HepG2 (cell line): ENCODE measurements around the gene TOLLIP. TPM values are rescaled to one million over a fixed set of nuclear protein-coding genes. Genes with fewer than 3 reads are reported as not detected.

Source experiments
- ATAC-seq: fragments of 200-7000 bp; cut with Tn5 transposase; 3 replicates; pipeline ENCODE4 v1.9.1; 2020; ENCODE audit warnings: mild to moderate bottlenecking, moderate library complexity
- BruUV-seq: library from RNA; stranded (reverse); fragments of 400-500 nt; replicated peaks from 2 replicates; lab custom pipeline; 2021; lab: Mats Ljungman, UMichigan
- CTCF ChIA-PET: fragments of 300-600 bp; formaldehyde crosslinking; extraction: SDS; loops from one replicate; lab custom pipeline; 2021; ENCODE audit warnings: low total read pairs, inconsistent platforms, low intra/inter-chr PET ratio; lab: Yijun Ruan, JAX
- POLR2A ChIA-PET: fragments of 350-600 bp; sonication (Branson Sonifier 250); formaldehyde crosslinking; loops from one replicate; lab custom pipeline; 2020; ENCODE audit warnings: antibody characterized with exemption, inconsistent platforms; lab: Yijun Ruan, JAX
- DNase-seq: peaks from one replicate; pipeline ENCODE4 v3.0.0-alpha.2; 2015; ENCODE audit warnings: low spot score
- FAIRE-seq: peaks from 3 replicates; lab custom pipeline; 2011; peaks lifted over from hg19 to GRCh38; lab: Jason Lieb, UNC
- H2AFZ ChIP-seq: one replicate; pipeline ENCODE4 v1.6.1; 2011; ENCODE audit warnings: low read length, inconsistent platforms
- H3K27ac ChIP-seq: fragments of 300-600 bp; 3 replicates; pipeline ENCODE4 v1.8.0; 2011; ENCODE audit warnings: mixed run types, mild to moderate bottlenecking, mixed read lengths, low read length, inconsistent platforms; ENCODE audit not compliant: insufficient read depth; ENCODE audit errors: extremely low read length
- H3K27me3 ChIP-seq, 2 experiments: fragments of 200-600 bp in 1 of 2; 2 replicates in 1 of 2; 3 replicates in 1 of 2; pipeline versions ENCODE4 v1.6.0 to v1.8.0; 2011; ENCODE audit warnings: low read length in 2 of 2, mild to moderate bottlenecking in 2 of 2, moderate library complexity in 2 of 2, inconsistent platforms in 1 of 2; ENCODE audit not compliant: insufficient read depth in 2 of 2, control insufficient read depth in 1 of 2
- H3K36me3 ChIP-seq, 2 experiments: fragments of 200-600 bp in 1 of 2; replicated peaks in 1 of 2; 2 replicates in 1 of 2; 3 replicates in 1 of 2; pipeline versions ENCODE4 v1.5.1 to v1.8.0; 2011; ENCODE audit warnings: low read length in 2 of 2, inconsistent platforms in 1 of 2; ENCODE audit not compliant: insufficient read depth in 2 of 2, control insufficient read depth in 1 of 2
- H3K4me1 ChIP-seq: 2 replicates; pipeline ENCODE4 v1.5.1; 2012; ENCODE audit warnings: low read length, inconsistent platforms; ENCODE audit not compliant: insufficient read depth
- H3K4me2 ChIP-seq: 2 replicates; pipeline ENCODE4 v1.6.0; 2011; ENCODE audit warnings: low read depth, low read length, inconsistent platforms
- H3K4me3 ChIP-seq, 3 experiments: fragments of 200-600 bp in 1 of 3; sonication (generic), shearing (Covaris generic) in 1 of 3; replicated peaks in 1 of 3; 2 replicates each; pipeline ENCODE4 v1.5.1; 2011 to 2016; ENCODE audit warnings: low read length in 3 of 3, inconsistent platforms in 2 of 3, low read depth in 2 of 3, mild to moderate bottlenecking in 2 of 3, control low read depth in 1 of 3, mixed read lengths in 1 of 3; ENCODE audit not compliant: insufficient read depth in 1 of 3
- H3K79me2 ChIP-seq: one replicate; pipeline ENCODE4 v1.6.1; 2011; ENCODE audit warnings: low read length, inconsistent platforms; ENCODE audit not compliant: insufficient read depth
- H3K9ac ChIP-seq: 2 replicates; pipeline ENCODE4 v1.6.0; 2011; ENCODE audit warnings: mild to moderate bottlenecking, low read depth, low read length, inconsistent platforms; ENCODE audit not compliant: insufficient read depth
- H3K9me3 ChIP-seq: 2 replicates; pipeline ENCODE4 v1.5.1; 2012; ENCODE audit warnings: mild to moderate bottlenecking, low read length
- H4K20me1 ChIP-seq: 2 replicates; pipeline ENCODE4 v1.6.0; 2011; ENCODE audit warnings: inconsistent platforms, mild to moderate bottlenecking, low read length, moderate library complexity; ENCODE audit not compliant: insufficient read depth
- CHD2 ChIP-seq: IDR thresholded peaks from 2 replicates; pipeline ENCODE4 v1.6.1; 2011; ENCODE audit warnings: low read depth, low read length, improper control_type of control experiment
- E2F5 ChIP-seq: sonication (generic); formaldehyde crosslinking; conservative IDR thresholded peaks from 2 replicates; pipeline ENCODE4 v1.4.0; 2020; ENCODE audit warnings: missing genetic modification reagents
- FOXP1 ChIP-seq, 2 experiments: fragments of 450-650 bp in 1 of 2; IDR thresholded peaks; 2 replicates each; pipeline ENCODE4 v1.6.1; 2017 to 2018; ENCODE audit warnings: antibody characterized with exemption in 1 of 2
- MNT ChIP-seq: fragments of 450-650 bp; IDR thresholded peaks from 2 replicates; pipeline ENCODE4 v1.6.1; 2016
- NCOA5 ChIP-seq: sonication (generic); formaldehyde crosslinking; IDR thresholded peaks from 2 replicates; pipeline ENCODE4 v1.4.0; 2020; ENCODE audit warnings: missing genetic modification reagents
- SALL2 ChIP-seq: sonication (generic); formaldehyde crosslinking; IDR thresholded peaks from 2 replicates; pipeline ENCODE4 v1.8.1; 2023; ENCODE audit warnings: mild to moderate bottlenecking, missing genetic modification reagents, inconsistent platforms
- YEATS4 ChIP-seq: sonication (generic); formaldehyde crosslinking; IDR thresholded peaks from 2 replicates; pipeline ENCODE4 v1.4.0; 2020; ENCODE audit warnings: missing genetic modification reagents, borderline replicate concordance
- ZNF180 ChIP-seq: sonication (generic); formaldehyde crosslinking; IDR thresholded peaks from 2 replicates; pipeline ENCODE4 v1.4.0; 2020; ENCODE audit warnings: low read depth, missing genetic modification reagents, borderline replicate concordance
- WGBS: methylation state at CpG from one replicate; pipeline ENCODE4 v1.1.6; 2017; ENCODE audit warnings: low lambda C conversion rate; 5-methylcytosine and 5-hydroxymethylcytosine counted together
- in situ Hi-C: cut with HindIII; loops from 2 replicates; pipeline ENCODE4 v1.10.0; 2017; ENCODE audit warnings: low pct_unique_long_range_greater_than_20kb; ENCODE audit not compliant: extremely low pct_ligation_motif_present
- intact Hi-C: fragments of 100-400 bp; cut with micrococcal nuclease; formaldehyde crosslinking; loops from one replicate; pipeline ENCODE4 v1.10.0; 2022; ENCODE audit not compliant: unreplicated experiment
- polyA plus RNA-seq, 8 experiments: library from polyadenylated mRNA; depleted of rRNA in 3 of 8; stranded (reverse) in 7 of 8; unstranded in 1 of 8; fragments of >200 nt; fragmentation: Illumina TruSeq in 4 of 8; extraction: Trizol in 4 of 8; gene quantifications; 2 replicates each; pipeline versions ENCODE4 v1.2.1 to v1.2.3, GENCODE V29; 2011 to 2016; ENCODE audit warnings: low read depth in 4 of 8, missing spikeins in 1 of 8, mixed read lengths in 1 of 8; ENCODE audit not compliant: insufficient read depth in 1 of 8
- total RNA-seq, 5 experiments: library from RNA; depleted of rRNA; stranded (reverse); fragments of >200 nt; fragmentation: Illumina TruSeq; extraction: Trizol; gene quantifications; 2 replicates each; pipeline ENCODE4 v1.2.3, GENCODE V29; 2016; ENCODE audit warnings: low read depth in 1 of 5

Gene TOLLIP
- total and polyA plus RNA-seq, 2 of the 13 experiments (the other 11 are each of a cell fraction or from before 2014, with no cell fraction given): 25.9 to 47.5 TPM

GRCh38 chr11:1310772-1311468, 1.5 kb upstream of the TOLLIP start:
- DNase-seq (no peak), FAIRE-seq (no peak), ATAC-seq (no peak)
- no peak overlapping the region for H3K4me3 ChIP-seq
- TF ChIP-seq CHD2 (no peak), SALL2 (CRISPR knock-in tag) (no peak), MNT (peak; percentile 96), E2F5 (CRISPR knock-in tag) (no peak), FOXP1 (IDR thresholded peaks at IDR 0.05) (no peak), FOXP1 (CRISPR knock-in tag; IDR thresholded peaks at IDR 0.05) (no peak), YEATS4 (CRISPR knock-in tag) (no peak), NCOA5 (no peak), ZNF180 (CRISPR knock-in tag) (no peak)
- peaks cover 3 to 6% of the 10 kb centered on the region in 2 experiments; a peak in 3 of 5 replicates for H3K36me3 ChIP-seq
- POLR2A ChIA-PET: interaction anchor here (1.4 kb wide), 1 partner anchor 22 kb away, joined by 4 read pairs; no protein-coding TSS in a partner anchor
- H3K4me2 ChIP-seq: peak overlapping the region; percentile 90; the same call in 1 of the 2 replicates
- BruUV-seq: no TSS peak
- H3K27ac ChIP-seq: no peak overlapping the region
- in situ Hi-C loops: no loop called here
- no peaks in the 10 kb centered on the region for H3K27me3 ChIP-seq
- no peak overlapping the region for H3K9ac ChIP-seq
- peaks cover 40% of the 10 kb centered on the region for H3K4me1 ChIP-seq
- no peak overlapping the region for H2AFZ ChIP-seq
- WGBS: 85% methylated on average over 15 of the region's 15 CpGs
- H3K9me3 ChIP-seq: peaks cover 12% of the 10 kb centered on the region
- no peaks in the 10 kb centered on the region for H4K20me1 ChIP-seq
- peaks cover 30% of the 10 kb centered on the region for H3K79me2 ChIP-seq
- intact Hi-C loops: no loop called here
- CTCF ChIA-PET: no interaction called here
